GM12878 (cell line): Measurements from ENCODE around the gene FAM120B. TPM values are rescaled to one million over a fixed set of nuclear protein-coding genes. Genes with fewer than 3 reads are reported as not detected.

ENCODE experiments used
- ATAC-seq: fragments of 200-7000 bp; cut with Tn5 transposase; 3 replicates; pipeline ENCODE4 v1.9.1; 2020; ENCODE audit warnings: mild to moderate bottlenecking, moderate library complexity
- BruUV-seq: library from RNA; stranded (reverse); fragments of 400-500 nt; replicated peaks from 2 replicates; lab custom pipeline; 2021; lab: Mats Ljungman, UMichigan
- CTCF ChIA-PET: fragments of 300-600 bp; sonication (Branson Sonifier 250); formaldehyde crosslinking; extraction: SDS; loops from one replicate; lab custom pipeline; 2021; ENCODE audit warnings: inconsistent platforms; lab: Yijun Ruan, JAX
- POLR2A ChIA-PET: fragments of 350-600 bp; formaldehyde crosslinking; extraction: SDS; loops from one replicate; lab custom pipeline; 2021; ENCODE audit warnings: inconsistent platforms; lab: Charles Lee
- RAD21 ChIA-PET: fragments of 300-600 bp; sonication (Branson Sonifier 250); formaldehyde crosslinking; loops from one replicate; lab custom pipeline; 2023; ENCODE audit warnings: antibody characterized with exemption; ENCODE audit not compliant: unreplicated experiment; lab: Charles Lee
- SMC1A ChIA-PET: fragments of 300-600 bp; sonication (Branson Sonifier 250); formaldehyde crosslinking; loops from one replicate; lab custom pipeline; 2023; ENCODE audit not compliant: unreplicated experiment, uncharacterized antibody; lab: Charles Lee
- DNase-seq: peaks from one replicate; pipeline ENCODE4 v3.0.0-alpha.2; 2011; ENCODE audit warnings: low read depth, low spot score
- FAIRE-seq: peaks from 3 replicates; lab custom pipeline; 2011; peaks lifted over from hg19 to GRCh38; lab: Jason Lieb, UNC
- H2AFZ ChIP-seq: 2 replicates; pipeline ENCODE4 v1.6.0; 2011; ENCODE audit warnings: low read depth, low read length, control low read depth; ENCODE audit not compliant: control insufficient read depth
- H3K27ac ChIP-seq: 2 replicates; pipeline ENCODE4 v1.5.1; 2011; ENCODE audit warnings: control low read depth; ENCODE audit not compliant: control insufficient read depth, insufficient read depth
- H3K27me3 ChIP-seq, 2 experiments: replicated peaks in 1 of 2; 2 replicates each; pipeline versions ENCODE4 v1.6.0 to v1.6.1; 2011; ENCODE audit warnings: low read length in 1 of 2; ENCODE audit not compliant: control insufficient read depth in 2 of 2, insufficient read depth in 2 of 2
- H3K36me3 ChIP-seq, 2 experiments: 2 replicates each; pipeline ENCODE4 v1.5.1; 2011; ENCODE audit warnings: low read length in 1 of 2; ENCODE audit not compliant: control insufficient read depth in 2 of 2, insufficient read depth in 2 of 2
- H3K4me1 ChIP-seq: 2 replicates; pipeline ENCODE4 v1.6.1; 2011; ENCODE audit warnings: mild to moderate bottlenecking, low read length, moderate library complexity, mixed read lengths; ENCODE audit not compliant: control insufficient read depth, insufficient read depth
- H3K4me2 ChIP-seq: 2 replicates; pipeline ENCODE4 v1.6.0; 2011; ENCODE audit warnings: control low read depth; ENCODE audit not compliant: control insufficient read depth, insufficient read depth
- H3K4me3 ChIP-seq: fragments of 200-600 bp; sonication (generic); 2 replicates; pipeline ENCODE4 v1.5.1; 2016
- H3K79me2 ChIP-seq: 2 replicates; pipeline ENCODE4 v1.6.0; 2011; ENCODE audit warnings: low read length; ENCODE audit not compliant: control insufficient read depth, insufficient read depth
- H3K9ac ChIP-seq: 2 replicates; pipeline ENCODE4 v1.8.0; 2011; ENCODE audit warnings: low read length, control low read depth, mixed read lengths; ENCODE audit not compliant: control insufficient read depth, insufficient read depth
- H3K9me3 ChIP-seq: replicated peaks from 3 replicates; pipeline ENCODE4 v1.5.1; 2011; ENCODE audit warnings: mild to moderate bottlenecking, low read length; ENCODE audit not compliant: control insufficient read depth, insufficient read depth
- H4K20me1 ChIP-seq: 2 replicates; pipeline ENCODE4 v1.6.0; 2011; ENCODE audit not compliant: control insufficient read depth, insufficient read depth
- CTCF ChIP-seq, 3 experiments: IDR thresholded peaks in 2 of 3; conservative IDR thresholded peaks in 1 of 3; 2 replicates each; pipeline ENCODE4 v1.5.1; 2011; ENCODE audit warnings: low read depth in 3 of 3, low read length in 3 of 3, mild to moderate bottlenecking in 3 of 3, control low read depth in 2 of 3, moderate library complexity in 2 of 3, inconsistent platforms in 1 of 3, mixed read lengths in 1 of 3; ENCODE audit not compliant: control insufficient read depth in 2 of 3, insufficient read depth in 1 of 3; ENCODE audit errors: extremely low read depth in 1 of 3
- JUNB ChIP-seq: IDR thresholded peaks from 2 replicates; pipeline ENCODE4 v1.6.1; 2016; ENCODE audit warnings: antibody characterized with exemption, mild to moderate bottlenecking
- NRF1 ChIP-seq: conservative IDR thresholded peaks from 2 replicates; pipeline ENCODE4 v1.6.1; 2011; ENCODE audit warnings: mild to moderate bottlenecking, low read depth, low read length, improper control_type of control experiment
- POLR2A ChIP-seq: IDR thresholded peaks from 2 replicates; pipeline ENCODE4 v1.6.1; 2011; ENCODE audit warnings: low read depth, mild to moderate bottlenecking, low read length
- RCOR1 ChIP-seq: conservative IDR thresholded peaks from 2 replicates; pipeline ENCODE4 v1.6.1; 2012; ENCODE audit warnings: low read depth, low read length, improper control_type of control experiment
- SMC3 ChIP-seq: IDR thresholded peaks from 2 replicates; pipeline ENCODE4 v1.6.1; 2011; ENCODE audit warnings: low read length, improper control_type of control experiment, borderline replicate concordance
- TARDBP ChIP-seq: IDR thresholded peaks from 2 replicates; pipeline ENCODE4 v1.6.1; 2016; ENCODE audit warnings: borderline replicate concordance
- TCF3 ChIP-seq: IDR thresholded peaks from 2 replicates; pipeline ENCODE4 v1.6.1; 2012; ENCODE audit warnings: low read depth, mild to moderate bottlenecking, low read length, borderline replicate concordance; ENCODE audit not compliant: insufficient read depth
- YY1 ChIP-seq: IDR thresholded peaks from 2 replicates; pipeline ENCODE4 v1.6.1; 2011; ENCODE audit warnings: low read depth, mild to moderate bottlenecking, low read length
- ZBED1 ChIP-seq: IDR thresholded peaks from 2 replicates; pipeline ENCODE4 v1.6.1; 2016; ENCODE audit warnings: borderline replicate concordance
- ZNF384 ChIP-seq: IDR thresholded peaks from 2 replicates; pipeline ENCODE4 v1.6.1; 2012; ENCODE audit warnings: low read depth, mild to moderate bottlenecking, low read length, improper control_type of control experiment, borderline replicate concordance
- WGBS: methylation state at CpG from one replicate; pipeline ENCODE4 v1.1.6; 2016; ENCODE audit warnings: low lambda C conversion rate; ENCODE audit not compliant: insufficient replicate concordance, insufficient coverage; ENCODE audit errors: missing lambda C conversion rate; 5-methylcytosine and 5-hydroxymethylcytosine counted together
- in situ Hi-C: fragments of 300-500 bp; cut with MboI; formaldehyde crosslinking; loops from 9 replicates; pipeline ENCODE4 v1.14.3; 2018; ENCODE audit warnings: mixed read lengths
- intact Hi-C: fragments of 100-400 bp; cut with micrococcal nuclease; formaldehyde crosslinking; loops from one replicate; pipeline ENCODE4 v1.14.2; 2022; ENCODE audit not compliant: unreplicated experiment
- polyA plus RNA-seq, 11 experiments: library from polyadenylated mRNA; depleted of rRNA in 4 of 11; unstranded in 6 of 11; stranded (reverse) in 5 of 11; fragments of >200 nt; fragmentation: Nextera tagmentation in 4 of 11; fragmentation: Illumina TruSeq in 1 of 11; extraction: Ambion mirVana in 4 of 11; extraction: Trizol in 1 of 11; gene quantifications; 1 replicate in 1 of 11; 2 replicates in 10 of 11; pipeline versions ENCODE4 v1.2.1 to v1.2.3, GENCODE V29; 2011 to 2016; ENCODE audit warnings: inconsistent platforms in 2 of 11, missing spikeins in 2 of 11, low read depth in 1 of 11
- total RNA-seq, 4 experiments: library from RNA; depleted of rRNA in 3 of 4; stranded (reverse); fragments of >200 nt in 3 of 4; fragmentation: Illumina TruSeq in 1 of 4; extraction: Trizol in 1 of 4; gene quantifications; 2 replicates each; pipeline versions ENCODE4 v1.2.1 to v1.2.3, GENCODE V29; 2013 to 2021

FAM120B gene
- total and polyA plus RNA-seq, 10 of the 15 experiments (the other 5 are each of a cell fraction or from before 2014, with no cell fraction given), result 3.3 to 21.6 (median 15.3) TPM

DNA sequence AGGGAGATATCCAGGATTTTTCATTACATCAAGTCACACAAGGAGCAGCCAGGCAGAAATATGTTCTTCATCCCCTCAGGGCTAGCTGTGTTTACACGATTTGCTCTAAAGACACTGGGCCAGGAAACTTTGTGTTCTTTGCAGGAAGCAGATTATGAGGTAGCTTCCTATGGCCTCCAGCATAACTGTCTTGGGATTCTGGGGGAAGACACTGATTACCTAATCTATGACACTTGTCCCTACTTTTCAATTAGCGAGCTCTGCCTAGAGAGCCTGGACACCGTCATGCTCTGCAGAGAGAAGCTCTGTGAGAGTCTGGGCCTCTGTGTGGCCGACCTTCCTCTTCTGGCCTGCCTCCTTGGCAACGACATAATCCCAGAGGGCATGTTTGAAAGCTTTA lies 11.2 kb downstream of the FAM120B start:
- ChIA-PET RAD21 (interaction anchor here (1.0 kb wide), 1 partner anchor 107 kb away, joined by 3 read pairs; no protein-coding TSS in a partner anchor), CTCF (interaction anchor here (0.7 kb wide), 1 partner anchor 74 kb away, joined by 3 read pairs; no protein-coding TSS in a partner anchor), POLR2A (interaction anchor here (0.7 to 1.4 kb wide), 2 partner anchors 10 to 143 kb away, joined by 4 read pairs; no protein-coding TSS in a partner anchor), SMC1A (interaction anchor here (0.6 kb wide), 1 partner anchor 57 kb away, joined by 3 read pairs; no protein-coding TSS in a partner anchor)
- Histone ChIP-seq H3K9me3 (no peaks in the 10 kb centered on the region; the same call in 2 of the 3 replicates), H3K79me2 (peaks cover 8% of the 10 kb centered on the region), H3K27ac (no peak overlapping the region), H3K4me1 (no peaks in the 10 kb centered on the region), H3K4me3 (no peak overlapping the region), H2AFZ (no peak overlapping the region), H3K9ac (no peak overlapping the region), H3K36me3 (peaks cover 0 to 6% of the 10 kb centered on the region in 2 experiments; a peak in 3 of 4 replicates), H3K4me2 (no peak overlapping the region), H3K27me3 (no peaks in the 10 kb centered on the region), H4K20me1 (no peaks in the 10 kb centered on the region)
- ATAC-seq, result no peak
- 100% methylated on average over 5 of the region's 5 CpGs for WGBS
- no peak for FAIRE-seq
- BruUV-seq, result no TSS peak
- intact Hi-C loops (no loop called here), in situ Hi-C loops (no loop called here)
- no peak for DNase-seq
- TF ChIP-seq RCOR1 (no peak), TCF3 (no peak), POLR2A (no peak), JUNB (no peak), CTCF (IDR thresholded peaks at IDR 0.05 in 2 of 3, conservative IDR thresholded peaks at IDR 0.05 in 1 of 3; ENCODE audit: control insufficient read depth in 2 of 3, extremely low read depth in 1 of 3, insufficient read depth in 1 of 3, low read depth in 3 of 3, low read length in 3 of 3) (no peak), NRF1 (no peak), SMC3 (no peak), ZNF384 (no peak), TARDBP (no peak), YY1 (no peak), ZBED1 (no peak)
